ENCODE measurements around the gene GPRC5C. TPM values are rescaled to one million over a fixed set of nuclear protein-coding genes. Genes with fewer than 3 reads are reported as not detected.

Gene GPRC5C
- polyA plus RNA-seq, 1 donor from 2014 or later = 12.8 TPM

- Histone ChIP-seq H2AFZ (ENCODE audit: low read depth, low read length) (no peak overlapping the region), H3K9me2 (ENCODE audit: insufficient read depth, low read length) (no peaks in the 10 kb centered on the region), H3F3A (ENCODE audit: insufficient read depth, low read length, poor library complexity, severe bottlenecking) (no peaks in the 10 kb centered on the region), H3K4me3 (ENCODE audit: low read length) (no peak overlapping the region), H3K36me3 (ENCODE audit: insufficient read depth, low read length) (no peaks in the 10 kb centered on the region), H3K27ac (ENCODE audit: low read length) (no peak overlapping the region), H3K9ac (ENCODE audit: low read length) (no peak overlapping the region), H3K4me2 (ENCODE audit: low read length) (no peak overlapping the region), H4K20me1 (ENCODE audit: insufficient read depth) (no peaks in the 10 kb centered on the region), H3K27me3 (ENCODE audit: insufficient read depth, low read depth, low read length) (peaks cover 26% of the 10 kb centered on the region), H3K9me3 (ENCODE audit: low read length) (no peaks in the 10 kb centered on the region), H3K79me2 (replicated peaks; ENCODE audit: insufficient read depth, low read length) (no peaks in the 10 kb centered on the region)
- no peak for TF ChIP-seq RAD21 (conservative IDR thresholded peaks at IDR 0.05)
- TF ChIP-seq SMC3 (conservative IDR thresholded peaks at IDR 0.05; ENCODE audit: poor library complexity) = no peak
- no peak for TF ChIP-seq MXI1 (conservative IDR thresholded peaks at IDR 0.05; ENCODE audit: poor library complexity, severe bottlenecking)
- TF ChIP-seq CTCF (IDR thresholded peaks at IDR 0.05; ENCODE audit: poor library complexity, severe bottlenecking) = no peak
- no peak for TF ChIP-seq REST (IDR thresholded peaks at IDR 0.05; ENCODE audit: borderline replicate concordance)
- TF ChIP-seq POLR2AphosphoS5 (IDR thresholded peaks at IDR 0.05) = no peak
- no peak for TF ChIP-seq EZH2 (IDR thresholded peaks at IDR 0.05; ENCODE audit: borderline replicate concordance, insufficient read depth, low read length, poor library complexity, severe bottlenecking)
- no peak for TF ChIP-seq EP300 (conservative IDR thresholded peaks at IDR 0.05; ENCODE audit: poor library complexity, severe bottlenecking)
- TF ChIP-seq TAF1 (IDR thresholded peaks at IDR 0.05; ENCODE audit: low read depth) = no peak
These were observed 33.7 kb downstream of the GPRC5C start for GRCh38 chr17:74465378-74466110.

GRCh38 chr17:74466111-74466827 lies 34.4 kb downstream of the GPRC5C start, which contains the start of gene CD300A:
Gene CD300A (plus strand): TSS chr17:74466634. CDS start chr17:74466704, 70 bp downstream.
- Histone ChIP-seq H3K4me2 (ENCODE audit: low read length) (no peak within 1 kb of the TSS), H3K27ac (ENCODE audit: low read length) (no peak within 1 kb of the TSS), H3K9ac (ENCODE audit: low read length) (no peak within 1 kb of the TSS), H3K27me3 (ENCODE audit: insufficient read depth, low read depth, low read length) (peaks cover 26% of the 10 kb centered on the region), H3K9me3 (ENCODE audit: low read length) (no peaks in the 10 kb centered on the region), H2AFZ (ENCODE audit: low read depth, low read length) (no peak within 1 kb of the TSS), H3K79me2 (replicated peaks; ENCODE audit: insufficient read depth, low read length) (no peaks in the 10 kb centered on the region), H3F3A (ENCODE audit: insufficient read depth, low read length, poor library complexity, severe bottlenecking) (no peaks in the 10 kb centered on the region), H3K9me2 (ENCODE audit: insufficient read depth, low read length) (no peaks in the 10 kb centered on the region), H4K20me1 (ENCODE audit: insufficient read depth) (no peaks in the 10 kb centered on the region), H3K36me3 (ENCODE audit: insufficient read depth, low read length) (no peaks in the 10 kb centered on the region), H3K4me3 (ENCODE audit: low read length) (no peak within 1 kb of the TSS)
- no peak for TF ChIP-seq POLR2AphosphoS5 (IDR thresholded peaks at IDR 0.05)
- TF ChIP-seq TAF1 (IDR thresholded peaks at IDR 0.05; ENCODE audit: low read depth) = no peak
- no peak for TF ChIP-seq CTCF (IDR thresholded peaks at IDR 0.05; ENCODE audit: poor library complexity, severe bottlenecking)

All from neural cell (in vitro differentiated cells).